Esophagus muscularis mucosa (tissue), 4 donors: ENCODE measurements around the gene FAN1. TPM values are rescaled to one million over a fixed set of nuclear protein-coding genes. Genes with fewer than 3 reads are reported as not detected.

Experiments
- DNase-seq: peaks from one replicate; pipeline ENCODE4 v3.0.0-alpha.2; 2017; ENCODE audit errors: extremely low spot score
- H3K27ac ChIP-seq, 4 donors: fragments of 200-600 bp; sonication (generic); replicated peaks in 1 of 4; 1 replicate in 3 of 4; 2 replicates in 1 of 4; pipeline ENCODE4 v1.5.1; 2016 to 2019; ENCODE audit warnings: mild to moderate bottlenecking in 1 of 4
- H3K27me3 ChIP-seq, 4 donors: fragments of 200-600 bp; sonication (generic); one replicate each; pipeline versions ENCODE4 v1.5.1 to v1.6.0; 2016 to 2019
- H3K36me3 ChIP-seq, 4 donors: fragments of 200-600 bp; sonication (generic); one replicate each; pipeline ENCODE4 v1.5.1; 2016 to 2019
- H3K4me1 ChIP-seq, 4 donors: fragments of 200-600 bp; sonication (generic); one replicate each; pipeline ENCODE4 v1.5.1; 2016 to 2019
- H3K4me3 ChIP-seq, 4 donors: fragments of 200-600 bp; sonication (generic); 1 replicate in 2 of 4; 2 replicates in 2 of 4; pipeline ENCODE4 v1.5.1; 2016 to 2019; ENCODE audit warnings: mild to moderate bottlenecking in 4 of 4, moderate library complexity in 1 of 4
- H3K9me3 ChIP-seq, 4 donors: fragments of 200-600 bp; sonication (generic); 1 replicate in 3 of 4; 2 replicates in 1 of 4; pipeline ENCODE4 v1.5.1; 2016 to 2019
- CTCF ChIP-seq, 3 experiments: fragments of 200-600 bp in 2 of 3; fragments of 450-650 bp in 1 of 3; sonication (generic) in 2 of 3; IDR thresholded peaks; one replicate each; pipeline ENCODE4 v1.5.1; 2017 to 2019; ENCODE audit warnings: antibody characterized with exemption in 3 of 3, mild to moderate bottlenecking in 2 of 3, moderate library complexity in 1 of 3
- EP300 ChIP-seq: sonication (generic); formaldehyde crosslinking; IDR thresholded peaks from one replicate; pipeline ENCODE4 v1.6.1; 2017; ENCODE audit warnings: antibody characterized with exemption
- POLR2A ChIP-seq: fragments of 450-650 bp; IDR thresholded peaks from one replicate; pipeline ENCODE4 v1.6.1; 2017; ENCODE audit warnings: antibody characterized with exemption, moderate library complexity, mild to moderate bottlenecking, low read depth
- POLR2AphosphoS5 ChIP-seq, 2 donors: sonication (generic); formaldehyde crosslinking; IDR thresholded peaks; one replicate each; pipeline ENCODE4 v1.6.1; 2017; ENCODE audit warnings: antibody characterized with exemption in 2 of 2
- WGBS: methylation state at CpG from one replicate; pipeline ENCODE4 v1.1.5; 2018; 5-methylcytosine and 5-hydroxymethylcytosine counted together
- intact Hi-C: fragments of 100-400 bp; cut with DNase I; formaldehyde crosslinking; loops from one replicate; pipeline ENCODE4 v1.15.1; 2023
- total RNA-seq, 4 donors: library from RNA; depleted of rRNA; stranded (reverse); fragments of >200 nt; gene quantifications; one replicate each; pipeline versions ENCODE4 v1.1.0 to v1.2.1, GENCODE V29; 2016

FAN1 gene
- total RNA-seq, 4 donors from 2014 or later, result 13.6 to 18.7 (median 17.4) TPM

- TF ChIP-seq POLR2A (no peak), POLR2AphosphoS5 (IDR thresholded peaks at IDR 0.05) (no peak), EP300 (no peak), CTCF (IDR thresholded peaks at IDR 0.05) (no peak)
- 92% methylated on average over 15 of the region's 15 CpGs for WGBS
- DNase-seq, result no peak
- Histone ChIP-seq H3K4me3 (no peak overlapping the region), H3K27ac (no peak overlapping the region), H3K4me1 (no peaks in the 10 kb centered on the region), H3K36me3 (peaks cover 67 to 100% (median 92%) of the 10 kb centered on the region in 4 donors), H3K27me3 (no peaks in the 10 kb centered on the region), H3K9me3 (no peaks in the 10 kb centered on the region)
- intact Hi-C loops, result no loop called here
These were observed 37.8 kb downstream of the FAN1 start for GRCh38 chr15:30941520-30941919.

GRCh38 chr15:30943654-30944335 lies 40.1 kb downstream of the FAN1 start:
- TF ChIP-seq POLR2A (no peak), CTCF (IDR thresholded peaks at IDR 0.05) (no peak), EP300 (no peak)
- intact Hi-C loops, result no loop called here
- Histone ChIP-seq H3K36me3 (peaks cover 71 to 100% (median 91%) of the 10 kb centered on the region in 4 donors), H3K27me3 (no peaks in the 10 kb centered on the region), H3K27ac (no peak overlapping the region), H3K9me3 (no peaks in the 10 kb centered on the region), H3K4me3 (no peak overlapping the region), H3K4me1 (no peaks in the 10 kb centered on the region)
- 89% methylated on average over 6 of the region's 8 CpGs for WGBS
- no peak for DNase-seq

- 96% methylated on average over 7 of the region's 7 CpGs for WGBS
- H3K9me3 ChIP-seq, result no peaks in the 10 kb centered on the region
- intact Hi-C loops, result no loop called here
- H3K4me1 ChIP-seq, result peaks cover 0 to 8% (median 6%) of the 10 kb centered on the region in 4 donors
- H3K27me3 ChIP-seq, result no peaks in the 10 kb centered on the region
- DNase-seq, result no peak
- H3K4me3 ChIP-seq, result no peak overlapping the region
- TF ChIP-seq CTCF (IDR thresholded peaks at IDR 0.05) (no peak), EP300 (no peak), POLR2AphosphoS5 (IDR thresholded peaks at IDR 0.05) (no peak), POLR2A (no peak)
- H3K27ac ChIP-seq, result no peak overlapping the region
- H3K36me3 ChIP-seq, result peaks cover 53 to 99% (median 83%) of the 10 kb centered on the region in 4 donors
These were observed 49.5 kb downstream of the FAN1 start for GRCh38 chr15:30953183-30953582.

- Histone ChIP-seq H3K9me3 (no peaks in the 10 kb centered on the region), H3K4me1 (peaks cover 0 to 8% (median 6%) of the 10 kb centered on the region in 4 donors), H3K27me3 (no peaks in the 10 kb centered on the region), H3K36me3 (peaks cover 54 to 99% (median 83%) of the 10 kb centered on the region in 4 donors), H3K4me3 (no peak overlapping the region), H3K27ac (no peak overlapping the region)
- TF ChIP-seq POLR2A, result no peak
- TF ChIP-seq CTCF (IDR thresholded peaks at IDR 0.05), result no peak
- TF ChIP-seq EP300, result no peak
- TF ChIP-seq POLR2AphosphoS5 (IDR thresholded peaks at IDR 0.05), result no peak
- intact Hi-C loops, result no loop called here
- DNase-seq, result no peak
- 73% methylated on average over 7 of the region's 7 CpGs for WGBS
These were observed 50.1 kb downstream of the FAN1 start for GRCh38 chr15:30953731-30954378.
